HG03045 (cell line): ENCODE measurements around the gene ATP11B.

Experiments used
- ATAC-seq: cut with Tn5 transposase; IDR thresholded peaks from one replicate; pipeline ENCODE4 v1.9.1; 2021; ENCODE audit warnings: mild to moderate bottlenecking, moderate library complexity; ENCODE audit not compliant: unreplicated experiment

The ATP11B gene

GRCh38 chr3:182792901-182793662, at the start of gene ATP11B:
ATP11B (plus strand) TSS chr3:182793504; CDS start chr3:182793760, 256 bp downstream.
- peak; percentile 81 for ATAC-seq

GRCh38 chr3:182746959-182747358, 46.3 kb upstream of the ATP11B start:
- ATAC-seq: no peak

GRCh38 chr3:182755308-182755707, 38.0 kb upstream of the ATP11B start:
- no peak for ATAC-seq

GRCh38 chr3:182755712-182756111, 37.6 kb upstream of the ATP11B start:
- no peak for ATAC-seq

GRCh38 chr3:182760576-182761164, 32.6 kb upstream of the ATP11B start:
- ATAC-seq: no peak

DNA sequence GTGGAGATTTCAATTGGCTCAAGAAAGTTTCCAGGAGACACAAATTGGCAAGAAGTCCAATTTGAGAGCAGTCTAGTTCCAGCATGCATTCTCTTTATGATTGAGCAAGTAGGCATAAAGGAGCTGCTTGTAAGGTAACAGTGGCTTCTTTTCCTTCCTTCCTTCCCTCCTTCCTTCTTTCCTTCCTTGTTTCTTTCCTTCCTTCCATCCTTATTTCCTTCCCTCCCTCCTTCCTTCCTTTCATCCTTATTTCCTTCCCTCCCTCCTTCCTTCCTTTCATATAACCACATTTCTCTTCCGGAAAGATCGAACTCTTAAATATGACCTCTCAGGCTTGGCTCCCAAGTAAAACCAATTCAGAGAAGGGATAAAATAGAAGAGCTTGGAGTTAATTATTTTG, 29.4 kb upstream of the ATP11B start:
- ATAC-seq: no peak

- ATAC-seq: no peak
Measured at GRCh38 chr3:182765287-182765686, 28.0 kb upstream of the ATP11B start.

DNA sequence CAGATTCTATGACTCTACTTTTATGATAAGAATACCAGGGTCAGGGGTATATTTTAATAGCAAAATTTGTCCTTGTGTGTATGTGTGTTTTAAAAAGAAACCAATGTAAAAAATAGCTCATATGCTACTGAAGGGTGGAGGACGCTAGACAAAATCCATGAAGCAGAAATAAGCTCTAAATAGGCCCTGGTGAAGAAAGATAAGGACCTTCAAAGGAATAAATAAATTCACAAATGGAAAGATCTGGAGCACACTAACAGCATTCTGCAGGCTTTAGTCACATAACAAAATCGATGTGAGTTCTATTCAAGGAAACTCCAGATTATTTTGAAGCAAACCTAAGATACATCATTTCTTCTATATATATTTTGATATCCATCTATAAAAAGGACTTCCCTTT, 27.2 kb upstream of the ATP11B start:
- ATAC-seq: no peak

DNA sequence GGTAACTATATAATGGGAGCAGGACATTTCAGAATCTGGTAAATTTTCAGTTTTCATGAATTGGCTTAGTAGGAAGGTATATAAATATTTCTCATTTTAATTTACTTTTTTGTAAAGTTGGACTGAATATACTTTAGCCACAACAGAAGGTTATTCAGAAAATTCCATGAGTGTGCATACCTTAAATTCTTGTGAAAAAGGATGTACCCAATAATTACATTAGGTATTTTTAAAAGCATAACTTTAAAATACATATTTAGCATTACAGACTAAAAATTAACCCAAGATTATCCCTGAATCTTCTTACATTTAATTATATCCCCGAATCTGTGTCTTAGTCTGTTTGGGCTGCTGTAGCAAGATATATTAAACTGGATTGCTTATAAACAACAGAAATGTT, 24.9 kb upstream of the ATP11B start:
- ATAC-seq: no peak

DNA sequence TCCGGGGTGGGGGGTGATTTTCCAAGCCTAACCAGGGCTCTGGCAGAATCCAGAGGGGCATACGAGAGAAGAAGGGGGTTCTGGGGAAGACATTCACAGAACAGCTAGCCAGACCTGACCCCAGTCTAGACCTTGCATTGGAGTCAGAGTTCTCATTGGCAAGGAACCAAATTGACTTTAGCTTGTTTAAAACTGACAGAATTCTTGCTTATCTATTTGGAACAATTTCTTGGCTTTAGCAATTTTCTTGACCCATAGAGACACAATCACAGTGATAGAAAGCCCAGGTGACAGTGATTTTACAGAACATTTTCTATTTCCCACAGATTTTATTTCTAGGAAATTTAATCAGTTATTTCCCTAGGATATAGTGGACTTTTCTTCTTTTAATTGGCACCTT, 23.6 kb upstream of the ATP11B start:
- no peak for ATAC-seq

GRCh38 chr3:182782149-182782548, 11.2 kb upstream of the ATP11B start:
- ATAC-seq: no peak

DNA sequence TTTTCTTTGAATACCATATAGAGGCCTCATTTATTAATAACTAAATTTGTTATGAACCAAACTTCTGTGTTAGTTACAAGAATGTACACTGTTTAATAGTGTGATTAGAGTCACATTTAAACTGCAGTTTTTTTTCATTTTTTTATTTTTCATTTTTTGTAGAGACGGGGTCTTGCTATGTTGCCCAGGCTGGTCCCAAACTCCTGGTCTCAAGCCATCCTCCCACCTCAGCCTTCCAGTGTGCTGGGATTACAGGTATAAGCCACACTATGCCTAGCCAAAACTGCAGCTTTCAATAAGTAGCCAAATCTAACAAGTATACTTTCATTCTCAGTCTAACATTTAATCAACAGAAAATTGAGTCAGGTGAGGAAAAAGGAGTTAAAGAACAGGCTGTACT, 10.2 kb upstream of the ATP11B start:
- no peak for ATAC-seq

DNA sequence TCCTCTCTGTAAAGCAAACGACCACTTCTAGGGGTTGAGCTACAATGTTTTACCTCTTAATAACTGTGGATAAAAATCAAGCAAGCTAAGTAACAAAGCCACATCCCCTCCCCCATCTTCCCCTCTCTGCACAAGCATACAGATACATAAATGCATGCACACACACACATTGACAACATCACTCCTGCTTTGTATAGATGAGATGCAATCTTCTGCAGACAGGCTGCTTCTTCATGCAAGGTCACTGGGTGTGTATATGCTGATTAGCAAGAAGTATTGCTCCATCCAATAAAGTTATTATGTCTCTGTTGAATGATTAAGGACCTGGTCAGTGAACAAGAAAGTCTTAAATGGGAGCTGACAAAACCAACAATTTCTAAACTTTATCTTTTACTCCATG, 8.8 kb upstream of the ATP11B start:
- ATAC-seq: no peak

DNA sequence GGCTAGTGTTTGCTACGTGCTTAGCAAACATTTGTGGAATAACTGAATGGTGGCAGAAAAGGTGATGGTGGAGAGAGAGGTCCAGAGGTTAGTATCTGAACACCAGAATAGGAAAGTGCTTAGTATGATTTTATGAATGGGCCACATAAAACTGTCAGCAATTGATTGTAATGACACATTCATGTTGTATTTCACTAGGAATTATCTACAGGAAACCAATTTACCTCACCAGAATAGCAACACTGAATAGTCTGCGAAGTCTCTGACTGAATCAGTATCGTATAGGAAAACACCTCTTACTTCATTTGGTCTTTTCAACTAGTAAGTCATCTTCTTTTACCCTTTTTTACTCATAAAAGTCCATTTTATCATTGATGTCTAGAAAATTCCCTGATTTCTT, 8.2 kb upstream of the ATP11B start:
- no peak for ATAC-seq

- ATAC-seq: no peak
Measured at GRCh38 chr3:182785756-182786155, 7.5 kb upstream of the ATP11B start.

DNA sequence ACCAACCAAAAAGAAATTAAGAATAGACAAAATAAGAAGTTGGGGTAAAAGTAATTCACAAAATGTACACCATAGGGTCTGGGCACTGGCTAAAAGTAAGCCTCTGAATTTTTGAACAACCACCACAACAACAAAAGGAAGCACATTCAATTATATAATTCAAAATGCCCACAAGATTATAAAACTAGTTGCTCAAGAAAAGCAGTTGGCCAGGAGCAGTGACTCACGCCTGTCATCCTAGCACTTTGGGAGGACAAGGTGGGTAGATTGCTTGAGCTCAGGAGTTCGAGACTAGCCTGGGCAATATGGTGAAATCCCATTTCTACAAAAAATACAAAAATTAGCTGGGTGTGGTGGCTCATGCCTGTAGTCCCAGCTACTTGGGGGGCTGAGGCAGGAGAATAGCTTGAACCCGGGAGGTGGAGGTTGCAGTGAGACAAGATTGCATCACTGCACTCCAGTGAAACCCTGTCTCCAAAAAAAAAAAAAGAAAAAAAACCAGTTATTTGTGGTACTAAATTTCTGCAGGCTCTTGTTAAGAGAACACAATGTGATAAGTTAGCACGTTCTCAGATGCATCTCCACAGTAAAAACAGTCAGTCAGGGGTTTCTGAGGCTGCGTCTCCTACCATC, 6.6 kb upstream of the ATP11B start:
- no peak for ATAC-seq

- no peak for ATAC-seq
Measured at GRCh38 chr3:182787302-182788036, 5.8 kb upstream of the ATP11B start.

DNA sequence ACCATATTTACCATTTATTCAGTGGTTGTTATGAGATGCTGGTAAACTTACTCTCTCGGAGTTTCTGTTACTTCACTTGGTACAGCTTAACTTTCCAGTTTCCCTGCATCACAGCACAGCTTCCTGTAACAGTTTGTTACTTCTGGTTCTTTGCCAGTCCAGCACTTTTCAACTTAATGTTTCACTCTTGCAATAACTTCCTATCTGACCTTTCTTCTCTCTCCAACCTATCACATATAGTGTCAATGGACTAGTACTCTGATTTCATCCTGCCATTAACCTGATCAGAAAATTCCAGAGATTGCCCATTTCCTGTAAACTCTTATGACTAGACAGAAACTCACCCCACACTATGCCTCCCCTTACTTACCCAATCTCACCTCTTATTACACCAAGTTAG, 3.9 kb upstream of the ATP11B start:
- ATAC-seq: no peak

DNA sequence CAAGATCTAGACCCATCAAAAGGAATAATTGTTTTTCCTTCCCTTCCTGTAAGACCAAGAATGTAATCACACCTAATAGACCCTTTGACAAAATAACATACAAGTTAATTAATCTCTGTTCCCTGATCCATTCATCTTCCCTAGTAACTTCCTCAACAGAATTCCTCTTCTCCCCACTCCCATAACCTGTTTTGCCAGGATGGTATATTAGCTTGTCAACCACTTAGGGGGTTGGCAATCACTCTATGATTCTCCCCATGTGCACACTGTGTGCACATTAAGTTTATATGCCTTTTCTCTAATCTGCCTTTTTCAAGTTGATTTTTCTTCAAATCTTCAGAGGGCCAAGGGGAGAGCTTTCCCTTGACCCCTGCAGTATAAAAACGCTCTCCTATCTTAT, 2.7 kb upstream of the ATP11B start:
- ATAC-seq: no peak

DNA sequence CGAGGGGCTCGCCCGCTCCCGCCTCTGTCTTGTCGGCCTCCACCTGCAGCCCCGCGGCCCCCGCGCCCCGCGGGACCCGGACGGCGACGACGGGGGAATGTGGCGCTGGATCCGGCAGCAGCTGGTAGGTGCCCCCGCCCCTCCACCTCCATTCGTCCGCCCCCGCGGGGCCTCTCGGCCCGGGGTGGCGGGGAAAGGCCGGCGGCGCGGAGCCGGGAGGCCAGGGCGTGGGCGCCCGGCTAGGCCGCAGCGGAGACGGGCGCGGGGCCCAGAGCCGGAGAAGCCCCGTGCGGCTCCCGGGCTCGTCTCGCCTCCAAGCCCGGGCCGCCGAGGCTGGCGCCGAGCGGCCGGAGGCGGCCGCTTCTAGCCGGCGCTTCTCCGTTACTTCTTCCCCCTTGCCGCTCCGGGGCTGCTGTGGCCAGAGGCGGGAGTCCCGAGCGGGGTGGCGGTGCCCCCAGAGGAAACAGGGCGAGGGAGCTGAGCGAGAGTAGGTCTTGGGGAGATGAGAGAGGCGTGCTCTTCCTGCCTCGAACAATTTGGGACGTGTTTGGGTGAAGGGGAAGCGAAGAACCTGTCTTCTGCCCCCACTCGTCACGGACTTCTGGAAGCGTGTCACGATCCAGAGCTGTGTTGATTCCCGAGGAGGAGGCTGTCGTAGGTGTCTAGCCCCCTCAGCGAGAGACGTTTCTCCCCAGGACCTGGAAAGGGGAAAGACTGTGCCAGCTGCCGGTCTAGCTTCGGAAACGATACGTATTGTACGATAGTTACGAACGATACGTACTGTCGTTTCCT, 555 bp downstream of the ATP11B start:
- ATAC-seq: peak; percentile 55
